HL-60 (cell line): Measurements from ENCODE around the gene TMEM150B.

ENCODE experiments used
- DNase-seq, 2 experiments: peaks; one replicate each; pipeline ENCODE4 v3.0.0-alpha.2; 2010 to 2020; ENCODE audit warnings: low read depth in 1 of 2, low spot score in 1 of 2
- H3K27ac ChIP-seq: fragments of 250-450 bp; sonication (Bioruptor Pico); replicated peaks from 2 replicates; pipeline ENCODE4 v1.5.1; 2020; ENCODE audit warnings: mild to moderate bottlenecking, moderate library complexity
- H3K27me3 ChIP-seq: fragments of 250-450 bp; sonication (Bioruptor Pico); 2 replicates; pipeline ENCODE4 v1.5.1; 2021; ENCODE audit warnings: mild to moderate bottlenecking, moderate library complexity; ENCODE audit not compliant: insufficient read depth, poor library complexity, severe bottlenecking
- H3K4me3 ChIP-seq: replicated peaks from 2 replicates; pipeline ENCODE4 v1.5.1; 2011; ENCODE audit warnings: mild to moderate bottlenecking, control low read depth, low read length; ENCODE audit not compliant: insufficient read depth
- GABPA ChIP-seq: IDR thresholded peaks from 2 replicates; pipeline ENCODE4 v1.6.1; 2012; ENCODE audit warnings: low read depth
- POLR2AphosphoS5 ChIP-seq: IDR thresholded peaks from 2 replicates; pipeline ENCODE4 v1.6.1; 2012; ENCODE audit warnings: low read depth
- SPI1 ChIP-seq: IDR thresholded peaks from 2 replicates; pipeline ENCODE4 v1.6.1; 2012; ENCODE audit warnings: low read depth, mild to moderate bottlenecking, borderline replicate concordance
- TF ChIP-seq, protein P1 (sequence below): IDR thresholded peaks from one replicate; pipeline ENCODE4 v1.5.1; 2011; ENCODE audit warnings: low read length, control low read depth, inconsistent platforms; ENCODE audit not compliant: insufficient read depth
- TF ChIP-seq, protein P2 (sequence below): IDR thresholded peaks from 2 replicates; pipeline ENCODE4 v1.6.1; 2012; ENCODE audit warnings: low read depth; ENCODE audit not compliant: insufficient replicate concordance

Gene TMEM150B

DNA sequence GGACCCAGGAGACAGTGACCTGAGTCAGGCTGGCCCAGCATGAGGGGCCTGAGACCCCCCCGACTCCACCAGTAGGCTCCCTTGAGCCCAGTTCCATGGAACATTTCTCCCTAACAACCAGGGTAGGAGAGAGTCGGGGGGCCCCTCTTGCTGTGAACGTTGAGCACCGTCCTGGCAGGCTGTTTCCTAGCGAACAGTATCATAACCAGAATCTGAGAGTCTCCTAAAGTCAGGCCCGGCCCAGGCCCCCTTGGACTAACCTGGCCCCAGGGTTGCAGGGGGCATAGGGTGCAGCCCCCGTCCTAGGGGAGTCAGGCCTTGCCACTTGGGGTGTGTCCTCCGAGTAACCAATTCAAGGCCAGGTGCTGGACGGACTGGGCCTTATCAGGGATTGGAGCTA, 13.7 kb downstream of the TMEM150B start:
- Histone ChIP-seq H3K4me3 (no peak overlapping the region), H3K27me3 (no peaks in the 10 kb centered on the region), H3K27ac (no peak overlapping the region)
- DNase-seq, result no peak
- no peak for TF ChIP-seq GABPA
- no peak for TF ChIP-seq SPI1
- TF ChIP-seq, protein P1, sequence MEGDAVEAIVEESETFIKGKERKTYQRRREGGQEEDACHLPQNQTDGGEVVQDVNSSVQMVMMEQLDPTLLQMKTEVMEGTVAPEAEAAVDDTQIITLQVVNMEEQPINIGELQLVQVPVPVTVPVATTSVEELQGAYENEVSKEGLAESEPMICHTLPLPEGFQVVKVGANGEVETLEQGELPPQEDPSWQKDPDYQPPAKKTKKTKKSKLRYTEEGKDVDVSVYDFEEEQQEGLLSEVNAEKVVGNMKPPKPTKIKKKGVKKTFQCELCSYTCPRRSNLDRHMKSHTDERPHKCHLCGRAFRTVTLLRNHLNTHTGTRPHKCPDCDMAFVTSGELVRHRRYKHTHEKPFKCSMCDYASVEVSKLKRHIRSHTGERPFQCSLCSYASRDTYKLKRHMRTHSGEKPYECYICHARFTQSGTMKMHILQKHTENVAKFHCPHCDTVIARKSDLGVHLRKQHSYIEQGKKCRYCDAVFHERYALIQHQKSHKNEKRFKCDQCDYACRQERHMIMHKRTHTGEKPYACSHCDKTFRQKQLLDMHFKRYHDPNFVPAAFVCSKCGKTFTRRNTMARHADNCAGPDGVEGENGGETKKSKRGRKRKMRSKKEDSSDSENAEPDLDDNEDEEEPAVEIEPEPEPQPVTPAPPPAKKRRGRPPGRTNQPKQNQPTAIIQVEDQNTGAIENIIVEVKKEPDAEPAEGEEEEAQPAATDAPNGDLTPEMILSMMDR, result no peak
- TF ChIP-seq, protein P2, sequence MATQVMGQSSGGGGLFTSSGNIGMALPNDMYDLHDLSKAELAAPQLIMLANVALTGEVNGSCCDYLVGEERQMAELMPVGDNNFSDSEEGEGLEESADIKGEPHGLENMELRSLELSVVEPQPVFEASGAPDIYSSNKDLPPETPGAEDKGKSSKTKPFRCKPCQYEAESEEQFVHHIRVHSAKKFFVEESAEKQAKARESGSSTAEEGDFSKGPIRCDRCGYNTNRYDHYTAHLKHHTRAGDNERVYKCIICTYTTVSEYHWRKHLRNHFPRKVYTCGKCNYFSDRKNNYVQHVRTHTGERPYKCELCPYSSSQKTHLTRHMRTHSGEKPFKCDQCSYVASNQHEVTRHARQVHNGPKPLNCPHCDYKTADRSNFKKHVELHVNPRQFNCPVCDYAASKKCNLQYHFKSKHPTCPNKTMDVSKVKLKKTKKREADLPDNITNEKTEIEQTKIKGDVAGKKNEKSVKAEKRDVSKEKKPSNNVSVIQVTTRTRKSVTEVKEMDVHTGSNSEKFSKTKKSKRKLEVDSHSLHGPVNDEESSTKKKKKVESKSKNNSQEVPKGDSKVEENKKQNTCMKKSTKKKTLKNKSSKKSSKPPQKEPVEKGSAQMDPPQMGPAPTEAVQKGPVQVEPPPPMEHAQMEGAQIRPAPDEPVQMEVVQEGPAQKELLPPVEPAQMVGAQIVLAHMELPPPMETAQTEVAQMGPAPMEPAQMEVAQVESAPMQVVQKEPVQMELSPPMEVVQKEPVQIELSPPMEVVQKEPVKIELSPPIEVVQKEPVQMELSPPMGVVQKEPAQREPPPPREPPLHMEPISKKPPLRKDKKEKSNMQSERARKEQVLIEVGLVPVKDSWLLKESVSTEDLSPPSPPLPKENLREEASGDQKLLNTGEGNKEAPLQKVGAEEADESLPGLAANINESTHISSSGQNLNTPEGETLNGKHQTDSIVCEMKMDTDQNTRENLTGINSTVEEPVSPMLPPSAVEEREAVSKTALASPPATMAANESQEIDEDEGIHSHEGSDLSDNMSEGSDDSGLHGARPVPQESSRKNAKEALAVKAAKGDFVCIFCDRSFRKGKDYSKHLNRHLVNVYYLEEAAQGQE, result no peak
- no peak for TF ChIP-seq POLR2AphosphoS5

DNA sequence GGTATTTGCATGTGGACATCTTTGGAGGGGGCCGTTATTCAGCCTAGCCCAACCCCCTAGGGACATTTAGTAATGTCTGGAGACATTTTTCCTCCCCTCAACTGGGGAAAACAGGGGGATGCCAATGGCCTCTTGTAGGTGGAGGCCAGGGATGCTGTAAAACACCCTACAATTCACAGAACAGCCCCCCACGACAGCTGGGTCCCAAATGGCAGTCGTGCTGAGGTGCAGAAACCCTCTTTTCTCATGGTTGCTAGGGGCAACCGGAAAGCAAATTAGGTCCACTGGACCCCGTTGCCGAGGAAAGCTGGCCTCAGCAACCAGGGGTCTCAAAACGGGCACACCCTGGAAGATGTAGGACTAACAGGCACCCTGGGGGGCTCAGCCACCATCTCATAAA, 14.6 kb downstream of the TMEM150B start:
- no peak for DNase-seq
- TF ChIP-seq GABPA, result no peak
- no peak for TF ChIP-seq SPI1
- no peak for TF ChIP-seq POLR2AphosphoS5
- TF ChIP-seq, protein P2, result no peak
- TF ChIP-seq, protein P1, result no peak
- Histone ChIP-seq H3K27ac (no peak overlapping the region), H3K27me3 (no peaks in the 10 kb centered on the region), H3K4me3 (no peak overlapping the region)

DNA sequence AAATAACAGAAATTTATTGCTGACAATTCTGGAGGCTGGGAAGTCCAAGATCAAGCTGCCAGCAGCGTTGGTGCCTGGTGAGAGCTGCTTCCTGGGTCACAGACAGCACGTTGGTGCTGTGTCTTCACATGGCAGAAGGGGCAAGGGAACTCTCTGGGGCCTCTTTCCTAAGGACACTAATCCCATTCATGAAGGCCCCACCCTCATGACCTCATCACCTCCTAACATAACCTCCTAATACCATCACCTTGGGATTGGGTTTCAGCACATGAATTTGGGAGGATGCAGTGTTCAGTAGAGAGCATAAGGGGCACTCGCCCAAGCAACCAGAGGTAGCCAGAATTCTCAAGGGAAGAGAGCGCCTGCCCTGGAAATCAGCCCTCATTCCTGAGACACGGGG, 15.7 kb downstream of the TMEM150B start:
- no peak for DNase-seq
- TF ChIP-seq, protein P1, result no peak
- TF ChIP-seq SPI1, result no peak
- no peak for TF ChIP-seq GABPA
- no peak for TF ChIP-seq POLR2AphosphoS5
- TF ChIP-seq, protein P2, result no peak
- H3K4me3 ChIP-seq, result no peak overlapping the region
- no peaks in the 10 kb centered on the region for H3K27me3 ChIP-seq
- H3K27ac ChIP-seq, result no peak overlapping the region
